GM19023 (cell line): Measurements from ENCODE around the gene ASCC2.

Source experiments
- ATAC-seq: cut with Tn5 transposase; IDR thresholded peaks from one replicate; pipeline ENCODE4 v1.9.1; 2021; ENCODE audit warnings: mild to moderate bottlenecking, moderate library complexity; ENCODE audit not compliant: unreplicated experiment

Gene ASCC2

DNA sequence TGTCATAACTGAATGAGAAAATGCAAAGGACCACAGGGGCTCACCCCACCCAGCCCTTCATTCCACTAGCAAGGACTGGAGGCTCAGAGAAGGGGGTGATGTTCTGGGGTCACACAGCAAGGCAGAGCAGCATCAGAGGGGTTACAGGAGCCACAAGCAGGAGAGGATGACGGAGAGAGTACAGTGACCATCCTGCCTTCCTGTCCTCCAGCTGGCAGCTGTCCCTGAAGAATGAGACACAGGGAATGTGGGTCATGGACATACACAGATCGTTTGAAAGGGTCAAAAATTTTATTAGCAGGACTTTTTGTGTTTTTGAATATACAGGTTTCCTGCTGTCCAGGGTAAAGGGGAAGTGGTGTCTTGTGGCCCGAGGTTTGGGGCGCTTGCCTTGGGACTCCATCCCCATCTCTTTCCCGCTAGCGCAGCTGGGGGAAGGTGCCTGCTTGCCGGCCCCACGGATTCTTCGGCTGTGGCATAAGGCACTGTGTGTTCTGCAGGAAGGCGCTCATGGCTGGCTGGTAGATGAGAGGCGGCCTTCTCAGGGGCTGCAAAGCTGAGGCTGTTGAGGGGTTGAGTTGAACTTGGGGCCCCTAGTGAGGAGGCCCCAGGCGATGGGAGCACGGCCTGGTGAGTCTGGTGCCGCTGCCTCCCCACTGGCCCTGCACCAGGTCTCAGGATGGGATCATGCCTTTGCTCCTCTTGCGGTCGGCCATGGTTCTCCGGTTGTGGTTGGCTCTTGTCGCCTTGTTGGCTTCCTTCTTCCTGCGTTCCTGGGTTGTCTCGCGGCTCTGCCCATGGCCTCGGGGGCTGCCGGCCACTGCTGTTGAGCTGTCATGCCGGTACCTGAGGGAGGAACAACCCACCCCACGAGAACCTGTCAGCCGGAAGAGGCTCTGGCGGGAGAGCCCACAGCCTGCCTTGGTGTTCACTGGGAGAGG lies 49.5 kb downstream of the ASCC2 start:
- ATAC-seq: no peak

DNA sequence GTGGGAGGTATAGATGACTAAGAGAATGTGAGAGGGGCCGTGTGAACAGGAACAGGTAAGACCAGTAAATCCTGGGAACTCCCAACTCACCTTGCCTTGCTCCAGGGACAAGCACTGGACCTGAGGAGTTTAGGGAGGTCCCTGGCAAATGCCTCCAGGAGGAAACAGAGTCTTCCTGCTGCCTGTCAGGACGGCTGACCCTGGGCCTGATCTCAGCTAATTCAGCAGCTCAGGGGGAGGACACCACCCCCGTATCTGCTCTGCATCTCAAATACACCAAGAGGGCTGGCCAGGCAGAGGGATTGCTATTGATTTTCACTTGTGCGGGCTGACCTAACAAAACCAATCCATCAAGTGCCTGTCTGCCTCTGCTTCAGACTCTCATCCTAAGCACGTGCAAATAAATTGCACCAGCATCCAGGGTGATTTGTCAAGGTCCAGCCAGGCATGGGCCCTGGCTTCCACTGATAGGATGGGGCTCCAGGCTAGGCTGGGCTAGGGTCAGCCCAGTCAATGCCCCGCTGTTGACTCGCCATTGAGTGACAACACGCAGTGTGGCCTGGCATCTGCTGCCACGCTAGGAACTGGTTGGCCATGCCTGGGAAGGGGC lies 50.6 kb downstream of the ASCC2 start:
- ATAC-seq: no peak

DNA sequence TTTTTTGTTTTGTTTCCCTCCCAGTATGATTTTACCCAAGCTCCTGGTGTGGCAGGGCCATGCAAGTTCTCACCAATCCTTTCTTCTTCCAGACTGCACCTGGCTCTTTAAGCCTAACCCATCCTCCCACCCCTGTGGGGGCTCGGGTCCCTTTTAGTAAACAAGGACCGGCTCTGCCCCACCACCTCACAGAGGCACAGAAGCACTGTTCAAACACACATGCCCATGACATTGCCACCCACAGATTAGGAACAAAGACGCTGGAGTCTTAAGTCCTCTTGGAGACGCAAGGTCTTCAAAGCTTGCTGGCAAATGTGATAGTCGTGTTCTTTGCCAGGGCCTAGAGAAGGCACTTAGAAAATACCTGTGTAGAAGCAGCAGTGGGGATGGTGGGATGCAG lies 52.0 kb downstream of the ASCC2 start:
- no peak for ATAC-seq

DNA sequence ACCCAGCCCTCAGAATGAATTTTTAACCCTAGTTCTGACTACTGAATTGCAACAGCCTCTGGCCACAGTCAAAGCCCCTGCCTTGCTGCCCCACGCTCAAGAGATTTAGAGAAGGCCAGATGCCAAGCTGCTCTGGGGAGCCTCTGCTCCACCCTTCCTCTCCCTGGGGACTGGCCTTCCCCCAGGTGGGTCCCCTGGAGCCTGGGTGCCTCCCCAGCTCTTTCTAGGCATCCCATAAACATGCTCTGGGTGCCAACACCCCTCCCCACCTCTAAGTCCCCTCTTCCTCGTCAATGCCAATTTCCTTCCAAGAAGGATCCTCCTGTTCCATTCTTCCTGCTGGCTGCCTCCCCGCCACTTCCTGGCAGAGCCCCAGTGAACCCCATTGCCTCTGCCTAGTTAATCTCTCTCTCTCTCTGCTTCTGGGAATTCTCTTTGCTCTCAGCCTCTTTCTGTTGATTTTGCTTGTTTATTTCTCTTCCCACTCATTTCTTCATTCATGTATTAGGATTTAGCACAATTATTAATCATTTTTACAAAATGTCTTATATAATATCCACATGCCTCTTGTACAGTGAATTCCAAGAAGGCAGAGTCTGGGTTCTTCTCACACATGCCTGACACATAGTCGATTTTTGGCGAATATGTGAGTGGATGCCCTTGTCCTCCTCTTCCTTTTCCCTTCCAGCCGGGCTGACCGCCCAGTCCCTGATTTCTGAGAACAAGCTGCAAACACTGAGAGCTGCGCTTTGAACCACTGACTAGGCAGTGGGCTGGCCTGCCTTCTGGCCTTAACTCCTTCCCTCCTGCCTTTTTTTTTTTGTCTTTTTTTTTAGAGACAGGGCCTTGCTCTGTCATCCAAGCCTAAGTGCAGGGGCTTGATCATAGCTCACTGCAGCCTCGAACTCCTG lies 53.4 kb downstream of the ASCC2 start:
- no peak for ATAC-seq

DNA sequence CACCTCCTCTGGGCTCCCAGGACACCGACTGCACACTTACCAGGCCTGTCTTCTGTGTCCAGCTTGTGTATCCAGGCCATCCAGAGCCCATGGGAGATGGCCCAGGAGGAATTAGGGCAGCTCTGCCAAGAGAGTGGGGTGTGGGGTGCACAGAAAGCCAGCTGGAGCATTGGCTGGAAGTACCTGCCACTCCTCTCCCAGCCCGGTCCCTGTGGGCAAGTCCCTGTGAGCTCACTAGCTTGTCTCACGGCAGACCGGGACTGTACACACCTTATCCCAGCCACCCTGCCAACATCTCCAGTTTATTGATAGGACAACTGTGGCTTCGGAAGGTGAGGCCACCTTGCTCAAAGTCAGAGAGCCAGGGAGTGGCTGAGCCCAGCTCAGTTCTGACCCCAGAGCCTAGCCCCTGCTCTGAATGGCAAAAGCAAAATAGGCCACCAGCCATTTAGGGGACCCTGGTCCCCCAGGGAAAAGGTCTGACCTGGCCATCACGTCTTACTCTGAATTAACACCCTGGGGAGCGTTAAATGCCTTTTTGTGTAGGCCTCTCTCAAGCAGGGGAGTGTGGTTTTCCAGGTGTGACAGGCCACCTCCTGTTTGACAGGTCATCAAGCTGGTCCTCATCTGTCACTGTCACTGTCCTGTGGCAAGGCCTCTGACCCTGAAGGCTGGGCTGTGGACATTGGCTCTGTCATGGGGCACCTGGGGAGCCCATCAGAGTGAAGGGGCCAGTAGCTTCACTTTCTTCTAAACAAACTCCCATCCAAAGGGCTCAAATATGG lies 55.8 kb downstream of the ASCC2 start:
- no peak for ATAC-seq

DNA sequence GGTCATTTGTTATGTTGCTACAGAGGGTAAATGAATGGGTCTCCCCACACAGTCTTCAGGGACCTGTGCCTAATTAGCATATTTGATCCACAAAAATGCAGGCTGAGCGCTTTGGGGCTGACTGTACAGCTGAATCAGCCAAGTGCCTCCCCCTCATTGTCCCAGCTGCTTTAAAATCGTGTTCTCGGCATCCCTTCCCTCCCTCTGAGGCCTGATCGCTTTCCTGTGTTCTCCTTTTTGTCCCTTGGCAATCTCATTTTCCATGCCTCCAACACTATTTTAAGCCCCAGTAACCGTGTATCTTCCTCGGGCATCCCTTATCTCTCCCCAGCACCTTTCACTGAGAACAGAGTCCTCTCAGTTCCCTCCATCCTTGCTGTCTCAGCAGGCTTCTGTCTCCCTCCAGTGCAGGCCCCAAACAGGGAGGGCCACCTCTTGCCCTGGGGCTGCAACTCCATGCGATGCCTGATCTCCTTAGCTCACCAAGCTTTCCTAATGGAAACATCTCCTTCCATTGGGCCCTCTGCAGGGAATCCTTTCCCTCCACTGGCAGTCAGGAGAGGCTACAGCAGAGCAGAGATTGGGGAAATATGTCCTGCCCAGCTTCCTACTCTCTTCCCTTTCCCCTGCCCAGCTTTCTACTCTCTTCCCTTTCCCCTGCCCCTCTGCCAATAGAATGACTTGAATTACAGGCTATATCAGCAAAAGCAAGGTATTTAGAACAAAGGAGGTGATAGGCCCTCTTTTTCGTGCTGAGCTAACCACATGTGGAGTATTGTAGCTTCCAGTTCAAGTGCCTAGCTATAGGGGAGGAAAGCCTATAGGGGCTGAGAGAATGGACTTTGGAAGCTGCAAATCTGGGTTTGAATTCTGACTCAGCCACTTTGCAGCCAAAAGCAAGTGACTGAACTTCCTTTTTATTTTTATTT lies 57.1 kb downstream of the ASCC2 start:
- no peak for ATAC-seq

DNA sequence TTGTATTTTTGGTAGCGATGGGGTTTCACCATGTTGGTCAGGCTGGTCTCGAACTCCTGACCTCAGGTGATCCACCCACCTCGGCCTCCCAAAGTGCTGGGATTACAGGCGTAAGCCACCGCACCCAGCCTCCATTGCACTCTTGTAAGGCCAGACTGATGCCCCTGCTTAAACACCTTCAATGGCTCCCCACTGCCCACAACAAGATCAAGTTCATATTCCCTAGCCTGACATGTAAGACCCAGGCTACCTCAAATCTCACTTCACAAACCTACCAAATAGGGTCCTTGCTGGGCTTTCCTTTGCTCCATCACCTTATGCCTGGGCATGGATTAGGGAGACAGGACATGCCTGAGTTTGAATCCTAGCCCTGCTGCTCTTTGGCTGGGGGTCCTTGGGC lies 57.9 kb downstream of the ASCC2 start:
- no peak for ATAC-seq

DNA sequence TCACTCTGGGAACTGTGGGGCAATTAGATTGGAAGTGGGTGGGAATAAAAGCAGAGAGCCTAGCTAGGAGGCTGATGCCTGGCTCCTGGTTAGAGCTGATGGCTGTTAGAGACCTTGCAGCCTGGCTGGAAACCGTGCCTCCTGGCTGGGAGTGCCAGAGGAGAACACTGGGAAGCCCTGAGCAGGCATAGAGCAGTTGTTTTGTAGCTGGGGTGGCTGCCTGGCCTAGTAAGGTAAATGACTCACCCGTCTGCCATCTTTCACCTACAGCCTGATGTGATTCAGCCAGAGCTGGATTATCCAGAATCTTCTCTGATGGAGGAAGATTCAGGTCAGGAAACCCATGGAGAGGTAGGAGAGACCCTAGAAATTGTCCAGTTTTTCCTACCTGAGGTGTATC lies 64.8 kb downstream of the ASCC2 start:
- ATAC-seq: no peak

DNA sequence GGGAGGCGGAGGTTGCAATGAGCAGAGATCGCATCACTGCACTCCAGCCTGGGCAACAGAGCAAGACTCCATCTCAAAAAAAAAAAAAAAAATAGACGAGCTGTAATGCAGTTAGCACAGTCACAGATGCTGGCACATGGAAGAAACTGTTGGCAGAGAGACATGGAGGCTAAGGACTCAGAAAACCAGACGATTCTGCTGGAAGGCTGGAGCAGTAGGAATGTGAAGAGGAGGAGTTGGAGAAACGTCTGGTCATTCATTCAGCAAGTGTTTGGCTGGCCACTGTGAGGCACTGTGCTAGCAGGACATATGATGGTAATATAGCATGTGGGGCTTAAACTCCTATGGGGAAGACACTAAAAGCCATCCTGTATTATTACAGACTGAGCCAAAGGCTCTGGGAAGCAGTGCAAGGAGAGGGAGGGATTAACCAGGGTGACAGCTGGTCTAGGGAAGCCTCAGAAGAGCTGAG lies 65.9 kb downstream of the ASCC2 start:
- ATAC-seq: no peak

DNA sequence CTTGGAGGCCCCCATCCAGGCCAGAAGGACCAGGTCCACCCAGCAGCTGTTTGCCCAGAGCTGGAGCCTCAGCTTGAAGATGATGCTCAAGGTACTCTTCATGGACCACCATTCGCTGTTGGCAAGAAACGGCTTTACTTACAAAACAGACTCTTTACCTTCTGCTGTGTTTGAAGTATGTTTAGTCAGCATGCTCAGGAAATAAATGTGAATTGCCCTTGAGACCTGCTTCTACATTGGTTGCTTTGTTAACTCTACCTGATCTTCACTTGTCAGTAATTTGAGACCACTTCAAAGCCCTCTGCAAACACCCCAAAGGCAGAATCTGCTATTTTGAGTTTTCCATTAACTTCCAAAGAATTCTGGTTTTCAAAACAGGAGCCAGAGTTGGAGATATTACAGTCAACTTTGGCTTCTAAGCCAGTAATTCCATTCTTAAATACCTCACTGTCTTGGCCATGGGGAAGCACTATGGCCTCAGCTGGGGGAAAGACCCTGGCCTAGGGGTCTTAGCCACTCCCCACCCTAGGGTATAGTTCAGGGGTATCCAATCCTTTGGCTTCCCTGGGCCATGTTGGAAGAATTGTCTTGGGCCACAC lies 68.3 kb downstream of the ASCC2 start:
- no peak for ATAC-seq

DNA sequence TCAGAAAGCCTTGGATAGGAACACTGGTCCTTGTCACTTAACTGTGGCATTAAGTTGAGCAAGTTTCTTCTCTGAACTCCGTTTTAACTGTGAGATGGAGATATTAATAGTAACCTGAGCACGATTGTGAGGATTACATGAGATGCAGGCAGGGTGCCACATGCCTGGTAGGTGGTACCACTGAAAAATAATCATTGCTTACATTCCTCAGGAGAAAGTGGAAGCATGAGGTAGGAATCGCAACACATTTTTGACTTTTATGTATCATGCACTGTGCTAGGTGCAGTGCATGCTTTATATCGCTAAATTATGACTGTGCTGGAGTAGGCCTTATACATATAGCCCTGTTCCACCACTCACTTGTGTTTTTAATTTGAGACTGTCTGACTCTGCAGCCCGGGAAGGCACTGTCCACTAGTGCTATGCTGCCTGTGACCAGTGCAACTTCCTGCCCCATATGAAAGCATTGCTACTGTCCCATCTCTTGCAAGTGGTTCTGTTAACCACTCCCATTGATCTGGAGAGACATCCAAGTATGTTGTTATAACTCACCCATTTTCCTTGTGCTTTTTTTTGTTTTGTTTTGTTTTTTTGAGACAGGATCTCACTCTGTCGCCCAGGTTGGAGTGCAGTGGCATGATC lies 69.9 kb downstream of the ASCC2 start:
- ATAC-seq: no peak

DNA sequence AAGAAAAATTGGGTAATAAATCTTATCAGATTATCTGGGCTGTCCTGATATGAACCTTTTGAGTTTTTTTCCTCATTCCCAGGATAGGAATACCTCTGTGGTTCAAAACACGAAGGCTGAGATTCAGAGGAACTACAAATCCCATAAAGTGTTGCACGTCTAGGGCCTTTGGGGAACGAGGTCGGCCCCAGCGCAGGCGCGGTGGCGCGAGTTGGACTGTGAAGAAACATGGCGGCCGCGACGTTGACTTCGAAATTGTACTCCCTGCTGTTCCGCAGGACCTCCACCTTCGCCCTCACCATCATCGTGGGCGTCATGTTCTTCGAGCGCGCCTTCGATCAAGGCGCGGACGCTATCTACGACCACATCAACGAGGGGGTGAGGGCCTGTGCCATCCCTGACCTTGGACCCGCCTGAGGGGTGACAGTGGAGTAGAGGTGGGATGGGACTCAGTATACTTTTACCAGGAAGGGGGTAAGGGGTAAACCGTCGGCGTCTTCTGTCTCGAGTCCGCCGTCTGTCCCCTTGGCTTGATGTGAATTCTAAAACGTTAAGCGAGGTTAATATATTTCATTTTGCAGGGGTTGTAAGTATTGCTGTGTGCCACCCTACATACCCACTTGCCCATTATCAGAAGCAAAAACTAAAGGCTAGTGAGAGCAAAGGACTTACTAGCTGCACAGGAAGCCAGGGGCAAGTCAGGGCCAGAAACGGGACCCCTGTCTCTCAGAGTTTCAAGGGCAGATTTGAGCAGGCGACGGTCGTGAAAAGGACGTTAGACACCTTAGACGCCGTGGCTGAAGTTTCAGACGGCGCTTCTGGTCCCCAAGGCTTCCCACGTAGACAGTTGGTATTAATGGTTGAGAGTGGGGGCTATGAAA lies 70.7 kb downstream of the ASCC2 start, which contains the start of gene UQCR10:
UQCR10 (plus strand) TSS at position 199 of the 881 bp plus-strand sequence; CDS start at position 229, 30 bp downstream.
- peak; percentile 62 for ATAC-seq

DNA sequence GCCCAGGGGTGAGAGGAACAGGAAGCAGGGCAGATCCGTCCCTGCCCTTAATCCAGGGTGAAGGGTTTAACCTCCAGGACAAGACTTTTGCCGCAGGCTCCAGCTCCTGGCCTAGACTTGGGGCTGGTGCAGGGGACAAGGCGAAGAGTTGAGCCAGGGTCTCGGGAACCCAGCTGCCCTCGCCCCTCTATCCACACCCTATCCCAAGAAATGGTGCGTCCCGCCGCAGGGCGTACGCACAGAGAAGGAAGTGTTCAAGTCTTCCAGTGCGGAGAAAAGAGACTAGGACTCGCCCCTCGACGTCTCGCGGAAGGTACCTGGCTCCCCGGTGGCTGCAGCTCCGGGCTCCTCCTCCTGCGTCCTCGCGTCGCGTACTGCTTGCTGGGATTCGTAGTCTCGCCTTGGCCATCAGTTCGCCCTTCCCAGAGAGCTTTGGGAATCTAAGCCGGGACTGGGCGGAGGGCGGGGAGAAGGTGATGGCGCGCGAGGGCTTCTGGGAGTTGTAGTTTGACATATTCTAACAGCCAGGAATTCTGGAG lies 71.4 kb downstream of the ASCC2 start, which contains the start of gene ZMAT5:
ZMAT5 (minus strand) TSS at position 376 of the 539 bp plus-strand sequence. CDS start 18,463 bp downstream, outside the sequence.
- ATAC-seq: peak; percentile 81

DNA sequence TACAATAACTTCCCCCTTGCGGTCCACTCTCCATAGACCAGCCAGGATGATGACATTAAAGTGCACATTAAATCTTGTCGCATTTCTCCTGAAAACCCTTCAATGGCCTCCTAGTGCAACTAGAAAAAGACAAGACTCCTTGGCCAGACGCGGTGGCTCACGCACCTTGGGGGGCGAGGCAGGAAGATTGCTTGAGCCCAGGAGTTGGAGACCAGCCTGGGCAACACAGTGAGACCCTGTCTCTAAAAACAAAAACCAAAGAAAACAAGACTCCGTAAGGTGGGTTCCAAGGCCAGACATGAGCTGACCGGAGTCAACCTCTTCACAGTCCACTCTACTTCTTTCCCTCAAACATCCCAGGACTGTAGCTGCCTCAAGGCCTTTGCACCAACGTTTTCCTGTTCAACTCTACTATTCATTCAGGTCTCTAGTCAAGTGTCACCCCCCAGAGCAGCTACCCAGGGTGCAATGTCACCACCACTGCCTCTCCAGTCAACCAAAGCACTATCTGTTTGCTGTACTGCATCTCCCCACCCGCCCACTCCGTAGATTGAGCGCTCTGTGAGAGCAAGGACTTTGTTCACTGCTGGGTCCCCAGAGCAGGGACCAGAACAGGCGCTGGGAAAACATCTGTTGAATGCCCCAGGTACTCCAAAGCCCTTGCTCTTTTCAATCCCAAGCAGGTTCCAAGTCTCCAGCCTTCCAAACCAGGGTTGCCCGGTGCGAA lies 72.0 kb downstream of the ASCC2 start:
- ATAC-seq: peak; percentile 23

DNA sequence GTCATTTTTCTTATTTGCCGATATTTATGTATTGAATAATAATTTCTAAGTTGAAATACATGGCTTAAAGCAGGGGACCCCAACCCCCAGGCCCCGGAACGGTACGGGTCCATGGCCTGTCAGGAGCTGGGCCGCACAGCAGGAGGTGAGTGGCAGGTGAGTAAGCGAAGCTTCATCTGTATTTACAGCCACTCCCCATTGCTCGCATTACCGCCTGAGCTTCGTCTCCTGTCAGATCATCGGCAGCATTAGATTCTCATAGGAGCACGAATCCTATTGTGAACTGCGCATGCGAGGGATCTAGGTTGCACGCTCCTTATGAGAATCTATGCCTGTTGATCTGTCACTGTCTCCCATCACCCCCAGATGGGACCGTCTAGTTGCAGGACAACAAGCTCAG lies 75.8 kb downstream of the ASCC2 start:
- no peak for ATAC-seq

DNA sequence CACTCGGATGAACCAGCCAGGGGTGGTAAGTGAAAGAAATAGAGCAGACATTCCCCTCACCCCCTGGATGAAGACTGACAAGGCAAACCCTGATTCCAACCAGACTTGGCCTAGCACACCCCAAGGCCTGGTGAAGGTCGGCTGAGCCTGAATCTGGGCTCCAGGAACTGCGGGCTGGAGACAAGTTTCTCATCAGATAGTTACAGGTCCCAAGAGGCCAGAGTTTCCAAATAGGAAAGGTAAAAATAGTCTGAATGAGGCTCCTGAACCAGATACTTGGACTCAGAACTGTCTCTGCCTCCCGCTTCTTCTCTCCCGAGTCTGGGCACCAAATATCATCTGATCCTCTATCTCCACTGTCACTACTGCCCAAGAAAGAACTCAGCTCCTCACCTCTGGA lies 79.1 kb downstream of the ASCC2 start:
- ATAC-seq: no peak
